ENCODE data around the gene ANKRD29.
A peak's percentile ranks its signal among the peaks of the same experiment; 100 is the strongest.
"Not testable (repeated sequence)": the region's sequence is repeated elsewhere in the genome, so short reads cannot be mapped to it uniquely, and the experiment has no call there.

Gene ANKRD29

DNA sequence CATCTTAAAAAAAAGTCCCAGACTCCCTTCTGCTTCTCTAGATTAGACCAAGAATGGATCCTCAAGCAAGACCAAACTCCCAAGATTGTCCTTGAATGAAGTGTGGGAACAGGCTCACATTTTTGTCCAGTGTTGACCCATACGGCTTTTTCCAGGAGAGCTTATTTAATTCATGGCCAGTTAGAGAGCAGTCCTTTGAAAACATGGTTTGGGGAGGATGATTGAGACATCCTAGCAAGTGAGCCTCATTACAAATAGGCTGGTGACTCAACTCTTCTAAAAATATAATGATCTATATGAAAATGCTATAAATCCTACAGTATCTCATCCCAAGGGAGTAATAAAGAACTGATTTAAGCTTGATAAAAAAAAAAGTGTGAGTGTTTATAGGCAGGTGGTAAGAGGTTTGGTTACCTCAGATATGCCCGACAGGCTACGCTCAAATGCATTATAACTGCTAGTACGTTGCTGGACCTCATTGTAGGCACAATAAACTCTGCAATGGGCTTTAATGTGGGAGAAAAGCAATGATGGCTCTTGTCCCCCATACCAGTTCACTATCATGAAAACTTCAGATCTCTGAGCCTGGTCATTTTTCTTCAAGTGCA is 17.0 kb downstream of the ANKRD29 start:
- no peak for DNase-seq (ENCODE audit: low read depth, low spot score)

DNA sequence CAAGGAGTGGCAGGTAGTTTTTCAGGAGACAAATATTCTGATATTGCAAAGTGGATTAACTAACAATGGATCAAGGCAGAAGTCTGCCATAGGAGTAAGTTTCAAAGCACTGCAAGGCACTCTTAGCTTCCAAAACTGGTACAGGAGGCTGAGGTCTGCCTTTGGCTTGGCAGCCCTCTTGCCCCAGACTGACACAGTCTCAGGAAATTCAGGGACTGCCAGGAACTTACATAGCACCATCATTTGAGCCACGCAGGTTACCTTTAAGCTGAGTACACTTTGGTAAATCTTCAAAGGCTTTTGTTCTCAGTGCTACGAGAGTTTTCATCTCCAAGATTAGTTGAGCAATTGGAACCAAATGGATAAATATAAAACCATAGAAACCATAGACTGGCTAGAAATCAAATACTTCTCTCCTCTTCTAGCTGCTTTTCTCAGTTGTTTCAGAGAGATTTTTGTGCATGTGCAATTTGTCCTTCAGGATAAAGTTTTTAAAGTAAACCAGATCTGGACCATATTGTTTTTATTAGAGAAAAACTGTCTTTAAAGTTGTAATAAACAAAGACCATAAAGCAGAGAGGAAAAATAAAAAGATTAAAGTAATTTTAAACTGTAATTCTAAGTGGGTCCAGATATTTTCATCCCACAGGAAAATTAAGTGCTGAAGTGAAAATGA is 18.8 kb downstream of the ANKRD29 start:
- DNase-seq (ENCODE audit: low read depth, low spot score): no peak

DNA sequence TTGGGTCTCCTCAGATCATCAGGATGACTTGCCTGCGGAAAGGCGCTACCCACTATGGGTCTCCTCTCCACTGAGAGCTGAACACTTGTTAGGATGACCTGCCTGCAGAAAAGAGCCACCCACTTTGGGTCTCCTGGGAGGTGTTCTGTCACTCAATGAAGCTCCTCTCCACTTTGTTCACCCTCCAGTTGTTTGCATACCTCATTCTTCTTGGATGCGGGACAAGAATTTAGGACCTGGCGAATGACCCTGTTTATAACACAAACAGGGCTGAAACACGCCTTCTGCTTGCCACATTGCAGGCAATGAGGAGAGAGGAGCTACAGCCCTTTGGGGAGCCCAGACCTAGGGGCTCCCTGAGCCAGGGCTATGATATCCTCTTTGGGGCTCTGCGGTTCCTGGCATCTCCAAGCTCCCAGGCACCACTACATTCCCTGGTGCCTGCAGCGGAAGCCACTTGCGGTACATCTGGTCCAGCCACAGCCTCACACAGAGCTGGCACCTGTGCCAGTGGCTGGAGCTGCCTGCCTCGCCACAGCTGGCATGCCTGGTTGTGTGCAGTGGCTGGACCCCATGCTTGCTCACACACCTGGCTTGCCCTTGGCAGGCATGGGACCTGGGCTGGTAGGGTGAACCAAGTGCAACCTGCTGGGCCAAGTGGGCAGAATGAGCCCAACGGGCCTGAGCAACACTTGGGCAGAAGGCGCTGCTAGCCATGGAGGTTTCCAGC is 20.6 kb downstream of the ANKRD29 start:
- DNase-seq (ENCODE audit: low read depth, low spot score): no peak

DNA sequence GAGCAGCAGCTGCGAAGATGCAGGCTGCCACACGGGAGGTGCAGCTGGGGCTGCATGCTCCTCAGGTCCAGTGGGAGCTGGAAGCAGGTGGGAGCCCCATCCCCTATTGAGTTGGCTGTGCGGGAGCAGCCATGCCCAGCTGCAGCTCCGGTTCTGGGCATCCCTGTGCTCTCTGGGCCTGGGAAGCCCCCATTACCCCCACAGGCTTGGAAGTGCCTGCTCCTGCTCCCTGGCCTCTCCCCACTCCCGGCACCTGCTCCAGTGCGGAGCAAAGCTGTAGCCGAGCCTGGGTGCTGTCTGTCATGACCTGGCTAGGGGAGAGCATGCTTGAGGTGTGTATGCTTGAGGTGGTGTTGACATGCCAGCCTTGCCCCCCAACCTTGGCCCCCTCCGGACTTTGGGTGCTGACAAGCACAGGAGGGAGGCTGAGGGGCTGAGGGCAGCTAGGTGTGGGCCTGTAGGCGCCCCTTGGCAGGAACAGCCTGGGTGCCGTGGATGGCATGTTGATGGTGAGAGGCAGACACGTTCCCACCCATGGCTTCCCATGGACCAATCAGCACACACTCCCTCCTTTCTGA is 21.5 kb downstream of the ANKRD29 start:
- no peak for DNase-seq (ENCODE audit: low read depth, low spot score)

DNA sequence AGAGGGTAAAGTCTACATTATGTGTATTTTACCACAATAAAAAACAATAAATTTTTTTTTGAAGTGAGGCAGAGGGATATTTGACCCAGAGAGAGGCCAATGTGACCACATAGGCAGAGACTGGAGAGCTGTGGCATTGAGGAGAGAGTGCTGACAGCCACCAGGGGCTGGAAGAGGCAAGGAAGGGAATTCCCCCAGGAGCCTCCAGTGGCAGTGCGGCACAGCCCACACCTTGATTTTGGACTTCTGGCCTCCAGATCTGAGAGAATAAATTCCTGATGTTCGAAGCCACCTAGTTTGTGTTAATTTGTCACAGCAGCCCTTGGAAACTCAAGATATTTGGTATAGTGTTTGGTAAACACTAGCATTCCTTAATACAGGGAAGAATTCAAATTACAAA is 22.7 kb downstream of the ANKRD29 start:
- DNase-seq (ENCODE audit: low read depth, low spot score): no peak

DNA sequence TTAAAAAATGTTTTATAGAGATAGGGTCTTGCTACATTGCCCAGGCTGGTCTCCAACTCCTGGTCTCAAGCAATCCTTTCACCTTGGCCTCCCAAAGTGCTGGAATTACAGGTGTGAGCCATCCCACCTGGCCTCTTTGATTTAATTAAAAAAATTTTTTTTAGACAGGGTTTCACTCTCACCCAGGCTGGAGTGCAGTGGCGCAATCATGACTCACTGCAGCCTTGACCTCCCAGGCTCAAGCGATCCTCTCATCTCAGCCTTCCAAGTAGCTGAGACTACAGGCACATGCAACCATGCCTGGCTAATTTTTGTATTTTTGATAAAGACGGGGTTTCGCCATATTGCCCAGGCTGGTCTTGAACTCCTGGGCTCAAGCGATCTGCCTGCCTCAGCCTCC is 26.3 kb downstream of the ANKRD29 start:
- not testable (repeated sequence) for DNase-seq (ENCODE audit: low read depth, low spot score)

DNA sequence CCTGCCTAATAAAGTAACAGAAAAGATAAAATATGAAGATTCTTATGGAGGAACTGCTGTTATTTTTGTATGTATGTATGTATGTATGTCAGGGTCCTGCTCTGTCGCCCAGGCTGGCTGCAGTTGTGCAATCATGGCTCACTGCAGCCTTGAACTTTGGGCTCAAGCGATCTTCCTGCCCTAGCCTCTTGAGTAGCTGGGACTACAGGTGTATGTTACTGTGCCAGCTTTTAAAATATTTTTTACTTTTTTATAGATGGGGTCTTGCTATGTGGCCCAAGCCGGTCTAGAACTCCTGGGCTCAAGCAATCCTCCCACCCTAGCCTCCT is 26.7 kb downstream of the ANKRD29 start:
- no peak for DNase-seq (ENCODE audit: low read depth, low spot score)

DNA sequence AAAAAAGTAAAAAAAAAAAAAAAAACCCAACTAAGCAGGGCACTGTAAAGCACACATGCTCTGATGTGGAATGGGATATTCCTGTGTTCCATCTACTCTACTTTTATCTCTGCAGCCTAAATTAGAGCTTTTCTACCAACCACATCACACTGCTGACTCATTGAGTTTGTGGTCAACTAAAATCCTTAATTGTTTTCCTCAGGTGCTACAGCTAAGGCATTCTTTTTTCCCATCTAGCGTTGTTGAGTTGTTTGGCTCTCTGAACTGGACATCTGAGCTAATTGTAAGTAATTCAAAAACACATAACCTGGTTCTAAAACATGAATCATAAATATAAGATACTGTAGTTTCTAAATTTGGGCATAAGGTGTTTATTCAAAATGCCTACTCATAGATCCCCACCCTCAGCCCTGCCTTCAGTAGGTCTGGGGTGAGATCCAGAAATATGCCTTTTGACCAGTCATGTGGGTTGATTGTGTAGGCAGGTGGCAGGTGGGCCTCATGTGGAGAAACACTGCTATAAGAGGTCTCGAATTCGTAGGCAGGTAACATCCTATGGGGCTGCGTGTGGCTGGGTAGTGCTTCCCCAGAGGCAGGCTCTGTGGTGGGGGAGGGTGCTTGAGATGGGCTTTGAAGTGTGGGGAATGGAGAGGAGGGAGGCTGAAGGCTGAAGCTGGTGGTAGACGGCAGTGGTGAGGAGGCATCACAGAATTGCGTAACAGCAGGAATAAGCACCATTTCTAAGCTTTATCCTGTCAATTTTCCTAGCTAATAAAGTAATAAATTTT is 27.2 kb downstream of the ANKRD29 start:
- peak; percentile 32 for DNase-seq (ENCODE audit: low read depth, low spot score)

DNA sequence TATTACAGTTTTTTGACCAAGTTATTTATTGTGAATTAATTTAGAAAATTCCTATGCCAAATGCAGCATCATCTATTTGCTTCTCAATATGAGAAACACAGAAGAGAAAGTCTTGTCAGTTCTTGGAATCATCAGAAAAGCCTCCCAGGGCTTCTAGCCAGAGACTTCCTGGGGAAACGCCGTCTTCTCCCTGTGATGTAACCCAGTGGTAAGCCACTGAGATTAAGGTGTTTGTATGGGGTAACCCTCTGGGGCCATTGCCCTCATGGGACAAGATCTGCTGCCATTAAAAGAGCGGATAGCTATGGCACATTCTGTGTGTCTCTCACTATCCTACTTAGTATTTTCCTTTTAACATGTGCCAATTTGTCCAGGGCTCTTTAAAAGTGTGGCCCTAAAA is 28.0 kb downstream of the ANKRD29 start:
- no peak for DNase-seq (ENCODE audit: low read depth, low spot score)

DNA sequence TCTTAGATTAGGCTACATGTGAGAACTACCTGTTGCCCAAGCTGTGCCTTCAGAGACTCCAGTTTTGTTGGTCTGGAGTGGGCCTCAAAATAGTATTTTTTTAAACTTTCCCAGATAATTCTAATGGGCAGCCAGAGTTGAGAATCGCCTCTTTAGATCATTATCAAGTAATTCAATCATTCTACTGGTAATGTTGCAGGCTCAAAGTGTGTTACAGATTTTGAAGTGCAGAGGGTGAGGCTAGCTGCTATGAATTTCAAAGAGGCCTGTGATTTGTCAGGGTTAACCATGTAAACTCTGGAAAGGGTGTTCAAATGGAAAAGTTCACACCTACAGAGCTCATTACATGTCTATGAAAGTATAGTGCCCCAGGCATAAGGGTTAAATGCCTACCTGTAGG is 30.1 kb downstream of the ANKRD29 start:
- no peak for DNase-seq (ENCODE audit: low read depth, low spot score)

DNA sequence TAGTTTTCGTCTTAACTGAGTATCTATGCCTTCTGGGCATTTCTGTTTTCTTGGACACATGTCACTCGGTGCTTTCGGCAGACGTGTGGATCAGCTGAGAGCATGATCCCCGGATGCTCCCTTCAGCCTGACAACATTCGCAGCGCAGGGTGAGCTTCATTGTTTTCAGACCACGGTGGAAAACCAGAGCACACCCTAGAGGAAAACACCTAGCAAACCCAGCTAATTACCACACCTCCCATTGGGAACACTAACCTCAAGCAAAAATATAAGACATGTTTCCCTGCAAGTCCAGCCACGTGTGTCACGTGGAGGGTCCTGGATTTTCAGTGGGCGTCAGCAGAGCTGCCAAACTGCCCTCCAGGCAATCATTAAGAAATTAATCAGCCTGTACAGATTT is 31.0 kb downstream of the ANKRD29 start:
- no peak for DNase-seq (ENCODE audit: low read depth, low spot score)

DNA sequence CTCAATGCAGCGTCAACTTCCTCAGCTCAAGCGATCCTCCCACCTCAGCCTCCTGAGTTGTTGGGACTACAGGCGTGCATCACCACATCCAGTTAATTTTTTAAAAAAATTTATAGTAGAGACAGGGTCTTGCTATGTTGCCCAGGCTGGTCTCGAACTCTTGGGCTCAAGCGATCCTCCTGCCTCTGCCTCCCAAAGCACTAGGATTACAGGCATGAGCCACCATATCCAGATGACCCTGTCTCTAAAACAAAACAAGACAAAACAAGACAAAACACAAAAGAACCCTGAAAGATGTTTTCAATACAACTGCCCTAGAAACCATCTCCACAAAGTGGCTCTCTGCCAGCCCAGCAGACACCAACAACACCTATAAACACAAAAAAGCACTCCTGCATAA is 31.4 kb downstream of the ANKRD29 start:
- DNase-seq (ENCODE audit: low read depth, low spot score): no peak

DNA sequence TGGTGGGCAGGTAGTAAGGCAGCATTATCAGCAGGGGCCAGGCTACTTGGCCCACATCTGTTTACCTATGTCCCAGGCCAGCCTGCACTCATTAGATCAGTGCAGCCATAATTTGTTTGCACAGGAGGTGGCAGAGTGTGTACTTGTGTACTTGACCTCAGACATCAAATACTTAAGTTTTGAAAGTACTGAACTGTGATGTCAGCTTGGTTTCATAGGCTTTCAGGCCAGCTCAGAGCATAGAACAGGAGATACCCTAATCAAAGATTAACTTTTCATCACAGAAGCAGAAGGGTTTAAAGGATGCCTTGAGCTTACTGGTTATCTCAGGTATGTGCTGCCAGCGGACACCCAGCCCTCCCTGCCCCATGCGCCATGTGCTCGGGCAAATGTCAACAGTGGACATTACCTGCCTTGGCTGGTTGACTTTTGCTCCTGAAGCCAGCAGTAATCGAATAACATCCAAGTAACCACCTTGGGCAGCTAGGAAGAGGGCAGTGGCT is 33.2 kb downstream of the ANKRD29 start:
- no peak for DNase-seq (ENCODE audit: low read depth, low spot score)

DNA sequence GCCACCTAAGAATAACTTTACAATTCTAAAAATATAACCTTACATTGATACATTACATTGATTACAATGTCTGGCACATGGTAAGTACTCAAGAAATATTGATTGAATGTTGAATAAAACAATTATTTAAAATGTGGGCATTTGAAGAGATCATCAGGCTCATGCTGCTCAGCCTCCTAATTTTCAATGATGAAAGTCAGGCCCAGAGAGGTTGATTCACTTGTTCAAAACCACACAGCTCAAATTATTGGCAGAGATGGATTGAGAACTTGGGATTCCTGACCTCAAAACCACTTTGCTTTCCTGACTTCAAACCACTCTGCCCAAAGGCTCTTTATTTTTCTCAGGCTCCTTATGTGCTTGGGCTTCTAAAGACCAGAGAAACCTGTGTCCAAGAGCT is 34.7 kb downstream of the ANKRD29 start:
- no peak for DNase-seq (ENCODE audit: low read depth, low spot score)

DNA sequence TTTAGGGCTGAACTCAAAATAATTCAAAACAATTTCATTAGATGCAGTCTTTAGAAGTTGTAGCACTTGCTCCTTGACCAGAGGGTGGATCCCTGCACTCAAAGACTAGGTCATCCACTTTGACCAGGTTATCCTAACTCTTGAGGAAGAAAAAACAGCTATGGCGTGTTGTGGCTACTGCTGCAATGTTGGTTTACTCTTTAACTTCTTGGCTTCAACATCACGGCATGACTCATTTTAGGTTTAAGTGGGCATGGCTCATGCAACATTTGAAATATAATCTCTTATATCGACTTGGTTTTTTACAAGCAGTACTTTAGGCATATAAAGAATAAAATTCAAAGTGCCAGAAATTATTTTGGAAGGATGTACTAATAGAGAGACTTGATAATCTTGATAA is 35.4 kb downstream of the ANKRD29 start:
- peak; percentile 71 for DNase-seq (ENCODE audit: low read depth, low spot score)

DNA sequence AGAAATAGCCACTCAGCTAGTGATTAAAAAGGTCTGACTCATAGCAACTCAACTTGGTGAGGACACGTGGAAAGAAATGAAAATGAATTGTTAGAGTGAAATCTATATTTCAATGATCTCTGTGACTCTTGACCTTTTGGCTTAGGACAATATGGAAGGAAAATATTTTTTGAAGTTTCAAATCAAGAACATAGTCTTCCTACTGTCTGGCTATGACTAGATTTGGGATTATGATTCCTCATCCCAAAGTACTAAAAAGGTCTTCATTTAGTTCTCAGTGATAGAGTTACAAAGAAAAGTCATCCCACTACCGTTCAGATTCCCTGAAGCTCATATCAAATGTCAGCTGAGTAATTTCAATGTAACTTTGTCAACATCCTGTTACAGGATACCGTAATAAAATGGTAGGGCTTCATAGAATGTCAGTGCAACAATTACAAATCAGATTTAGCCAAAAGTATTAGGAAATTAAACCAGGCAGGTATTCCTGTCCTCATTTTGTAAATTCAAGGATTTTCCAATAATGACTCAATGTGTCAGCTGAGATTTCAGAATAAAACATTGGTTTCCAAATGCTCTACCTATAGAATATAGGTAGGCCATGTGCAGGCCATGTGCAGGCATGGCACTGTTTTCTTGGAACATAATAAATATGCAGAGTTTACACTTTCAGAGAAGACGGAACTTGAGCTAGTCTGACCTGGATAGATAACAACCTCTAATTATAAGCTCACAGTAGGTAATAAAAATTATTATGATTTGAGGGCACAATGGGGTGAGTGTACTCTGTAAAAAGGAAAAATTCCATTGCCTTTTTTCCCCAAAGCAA is 36.0 kb downstream of the ANKRD29 start:
- DNase-seq (ENCODE audit: low read depth, low spot score): no peak

DNA sequence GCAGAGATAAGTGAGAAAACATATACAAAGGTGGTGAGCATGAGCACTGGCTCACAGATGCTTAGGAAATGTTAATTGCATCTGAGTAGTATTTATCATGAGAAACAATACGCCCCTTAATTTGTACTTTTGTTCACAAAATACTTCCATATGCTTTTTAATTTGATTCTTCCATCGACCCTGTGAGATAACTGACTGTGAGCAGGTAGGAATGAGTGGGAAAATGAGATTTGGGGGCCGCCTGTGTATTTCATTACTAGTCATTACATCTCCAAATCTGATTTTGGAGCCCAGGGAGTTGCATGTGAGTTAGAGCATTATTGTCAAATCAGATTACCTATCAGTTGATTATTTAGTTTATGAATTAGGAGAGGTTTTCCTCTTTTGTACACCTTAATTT is 39.7 kb downstream of the ANKRD29 start:
- no peak for DNase-seq (ENCODE audit: low read depth, low spot score)

DNA sequence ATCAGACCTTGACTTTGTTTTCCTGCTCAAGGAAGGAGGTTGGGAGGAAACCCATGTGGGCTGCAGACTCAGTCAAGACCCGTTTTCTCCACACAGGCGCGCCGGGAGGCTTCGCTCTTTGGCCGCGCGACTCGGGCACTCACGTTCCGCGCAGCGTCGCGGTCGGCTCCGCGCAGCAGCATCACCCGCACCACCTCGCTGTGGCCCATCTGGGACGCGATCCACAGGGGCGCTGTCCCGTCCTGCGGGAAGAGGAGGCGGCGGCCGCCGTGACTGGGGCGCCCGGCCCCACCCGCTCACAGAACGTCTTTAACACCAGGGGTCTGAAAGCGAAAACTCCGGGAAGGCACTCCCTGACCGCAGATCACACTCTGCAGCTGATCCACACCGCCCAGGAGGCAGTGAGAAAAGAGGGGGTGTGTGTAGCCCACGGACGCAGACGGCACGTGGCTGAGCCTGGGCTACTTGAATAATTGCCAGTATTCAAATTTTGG is 43.3 kb downstream of the ANKRD29 start:
- peak; percentile 52 for DNase-seq (ENCODE audit: low read depth, low spot score)

DNA sequence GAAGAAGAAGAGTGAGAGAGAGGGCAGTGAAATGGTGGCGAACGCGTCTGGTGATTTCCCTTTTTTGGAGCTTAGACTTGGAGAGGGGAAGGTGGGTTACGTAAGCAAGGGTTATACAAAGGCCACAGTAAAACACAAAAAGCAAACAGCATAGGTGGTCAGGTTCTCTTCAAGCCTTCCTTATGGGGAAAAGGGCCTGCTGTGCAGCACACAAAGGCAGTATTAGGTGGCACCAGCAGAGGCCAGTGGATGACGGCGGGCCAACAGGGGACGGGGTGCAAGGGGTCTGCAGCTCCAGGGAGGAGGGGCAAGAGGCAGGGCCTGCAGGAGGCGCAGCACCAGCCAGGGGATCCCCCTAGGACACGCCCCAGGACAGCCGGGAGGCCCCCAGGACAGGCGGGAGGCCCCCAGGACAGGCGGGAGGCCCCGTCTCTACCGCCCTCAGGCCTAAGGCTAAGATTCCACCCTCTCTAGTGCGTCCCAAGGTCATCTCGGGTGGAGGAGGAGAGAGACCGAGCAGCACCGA is 43.8 kb downstream of the ANKRD29 start:
- no peak for DNase-seq (ENCODE audit: low read depth, low spot score)

DNA sequence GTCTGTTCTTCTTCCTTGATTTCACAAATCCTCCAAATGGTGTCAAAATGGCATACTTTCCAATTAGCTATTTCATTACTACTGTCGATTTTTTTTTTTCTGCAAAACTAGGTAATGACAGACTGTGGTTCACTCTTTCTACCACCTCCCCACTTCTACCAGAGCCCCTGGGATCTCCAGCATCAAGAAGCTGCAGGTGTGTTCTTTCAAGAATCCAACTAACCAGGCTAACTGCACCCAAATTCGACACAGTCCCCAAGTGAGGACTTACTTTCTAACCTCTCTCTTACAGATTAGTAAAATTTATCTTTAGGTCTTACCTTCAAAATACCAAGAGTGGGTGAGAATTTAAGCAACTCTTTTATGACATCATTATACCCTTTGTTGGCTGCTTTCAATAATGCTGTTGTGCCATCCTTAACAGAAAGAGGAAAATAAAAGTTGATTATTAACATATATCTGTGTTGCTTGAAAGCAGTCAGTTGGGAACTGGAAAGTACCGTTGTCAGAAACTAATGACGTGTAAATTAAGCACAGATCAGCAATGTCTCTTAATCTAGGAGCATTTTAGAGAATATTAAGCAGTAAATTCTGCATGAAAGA is 45.2 kb downstream of the ANKRD29 start:
- no peak for DNase-seq (ENCODE audit: low read depth, low spot score)

Data from astrocyte of the hippocampus (primary cell).